Activated CD4-positive, CD25-positive, alpha-beta regulatory T cell treated with anti-CD3 and anti-CD28 coated beads, Interleukin-2, amount 50 U/mL, for 16 hours (primary cell): ENCODE results near the gene MAFF.

Source experiments
- DNase-seq: peaks from one replicate; pipeline ENCODE4 v3.0.0-alpha.2; 2020; ENCODE audit warnings: low read depth, low spot score

The MAFF gene

DNA sequence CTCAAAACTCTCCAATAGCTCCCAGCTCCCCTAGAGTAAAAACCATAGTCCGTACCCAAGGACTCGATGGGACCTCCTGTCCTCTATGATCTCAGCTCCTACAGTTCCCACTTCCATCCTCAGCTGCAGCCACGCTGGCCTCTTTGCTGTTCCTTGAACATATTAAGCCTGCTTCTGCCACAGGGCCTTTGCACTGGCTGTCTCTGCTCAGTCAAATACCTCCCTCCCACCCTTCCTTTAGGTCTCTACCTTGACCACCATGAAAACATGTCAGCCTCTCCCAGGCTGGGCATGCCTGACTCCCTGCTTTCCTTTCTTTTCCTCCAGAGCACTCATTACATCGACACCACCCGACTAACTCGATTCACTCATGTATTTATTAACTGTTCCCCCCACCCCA is 46.5 kb downstream of the MAFF start:
- no peak for DNase-seq

DNA sequence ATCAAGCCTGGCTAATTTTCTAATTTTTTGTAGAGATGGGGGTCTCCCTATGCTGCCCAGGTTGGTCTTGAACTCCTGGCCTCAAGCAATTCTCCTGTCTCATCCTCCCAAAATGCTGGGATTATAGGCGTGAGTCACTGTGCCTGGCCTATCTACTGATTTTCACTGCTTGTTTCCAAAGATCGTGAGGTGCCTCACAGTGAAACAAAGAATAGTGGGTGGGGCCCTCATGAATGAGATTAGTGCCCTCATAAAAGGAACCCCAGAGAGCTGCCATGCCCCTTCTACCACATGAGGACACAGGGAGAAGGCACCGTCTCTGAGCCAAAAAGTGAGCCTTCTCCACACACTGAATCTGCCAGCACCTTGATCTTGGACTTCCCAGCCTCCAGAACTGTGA is 47.5 kb downstream of the MAFF start:
- no peak for DNase-seq

- no peak for DNase-seq
Observed at GRCh38 chr22:38249803-38250642, 48.2 kb downstream of the MAFF start.

GRCh38 chr22:38250643-38251340 is 49.0 kb downstream of the MAFF start:
- no peak for DNase-seq

- no peak for DNase-seq
Observed at GRCh38 chr22:38251341-38251692, 49.5 kb downstream of the MAFF start.

- no peak for DNase-seq
Observed at GRCh38 chr22:38255697-38256096, 53.9 kb downstream of the MAFF start.

- no peak for DNase-seq
Observed at GRCh38 chr22:38257181-38257580, 55.4 kb downstream of the MAFF start.

GRCh38 chr22:38257650-38258250 is 56.0 kb downstream of the MAFF start:
- no peak for DNase-seq

DNA sequence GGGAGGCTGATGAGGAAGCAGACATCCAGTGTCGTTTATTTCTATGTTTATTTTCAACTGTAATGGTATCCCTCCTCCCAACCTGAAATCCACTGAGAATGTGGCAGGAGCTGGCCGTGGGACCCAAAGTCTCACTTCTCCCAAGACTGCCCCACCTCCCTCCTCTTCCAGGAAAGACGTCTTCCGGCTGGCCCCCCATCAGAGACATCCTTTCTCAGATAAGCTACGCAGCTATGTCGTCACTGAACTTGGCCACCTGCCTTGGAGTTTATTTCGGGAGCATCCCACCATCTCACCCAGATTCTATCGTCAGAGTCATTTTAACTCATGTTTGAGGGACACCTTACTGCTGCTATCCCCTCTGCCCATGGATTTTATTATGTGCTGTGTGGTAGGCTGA is 57.1 kb downstream of the MAFF start:
- no peak for DNase-seq

DNA sequence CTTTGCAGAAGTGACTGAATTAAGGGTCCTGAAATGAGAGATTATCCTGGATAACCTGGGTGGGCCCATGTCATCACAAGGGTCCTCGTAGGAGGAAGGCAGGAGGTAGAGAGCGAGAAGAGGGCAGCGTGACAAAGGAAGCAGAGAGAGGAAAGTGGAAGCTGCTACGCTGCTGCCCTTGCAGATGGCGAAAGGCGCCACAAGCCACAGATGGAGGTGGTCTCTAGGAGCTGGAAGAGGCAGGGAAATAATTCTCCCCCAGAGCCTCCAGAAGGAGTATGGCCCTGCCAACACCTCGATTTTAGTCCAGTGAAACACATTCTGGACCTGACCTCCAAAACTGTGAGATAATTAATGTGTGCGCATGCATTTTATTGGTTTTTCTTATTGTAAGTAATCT is 57.6 kb downstream of the MAFF start:
- DNase-seq, result no peak

- DNase-seq, result no peak
Observed at GRCh38 chr22:38260761-38261681, 59.2 kb downstream of the MAFF start.

DNA sequence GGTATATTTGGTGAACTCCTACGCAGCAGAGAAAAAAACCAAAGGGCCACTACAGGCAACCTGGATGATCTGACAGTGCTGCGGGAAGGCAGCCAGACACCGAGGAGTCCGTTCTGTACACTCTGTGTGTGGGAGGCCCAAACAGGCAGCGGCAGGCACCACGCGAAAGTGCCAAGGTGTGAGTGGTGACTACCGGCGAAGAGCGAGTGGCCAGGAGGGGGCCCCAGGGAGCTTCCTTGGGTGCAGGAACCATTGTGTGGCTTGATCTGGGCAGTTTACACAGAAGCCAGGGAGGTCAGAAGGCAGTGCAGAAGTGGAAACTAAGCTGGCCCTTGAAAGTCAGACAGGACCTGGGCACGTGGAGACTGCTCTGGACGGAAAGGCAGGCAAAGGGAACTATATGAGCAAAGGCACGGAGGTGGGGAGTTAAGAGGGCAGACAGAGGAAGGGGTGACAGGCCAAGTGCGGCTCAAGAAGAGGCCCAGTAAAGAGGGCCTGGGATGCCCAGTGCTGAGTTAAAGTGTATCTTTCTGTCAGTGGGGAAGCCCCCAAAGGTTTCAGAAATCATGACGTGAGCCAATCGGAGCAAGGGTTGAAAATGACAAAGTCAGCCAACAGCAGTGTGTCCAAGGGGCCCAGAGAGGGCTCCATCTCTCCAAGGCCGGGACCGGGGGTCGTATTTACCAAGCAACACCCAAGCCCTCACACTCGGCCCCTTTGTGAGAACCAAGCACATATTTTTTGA is 60.4 kb downstream of the MAFF start:
- no peak for DNase-seq

GRCh38 chr22:38264322-38264843 is 62.6 kb downstream of the MAFF start:
- DNase-seq, result no peak
